ENCODE results near the gene RNPS1.

- no peak for TF ChIP-seq POLR2A (IDR thresholded peaks at IDR 0.05)
- TF ChIP-seq, protein P1, sequence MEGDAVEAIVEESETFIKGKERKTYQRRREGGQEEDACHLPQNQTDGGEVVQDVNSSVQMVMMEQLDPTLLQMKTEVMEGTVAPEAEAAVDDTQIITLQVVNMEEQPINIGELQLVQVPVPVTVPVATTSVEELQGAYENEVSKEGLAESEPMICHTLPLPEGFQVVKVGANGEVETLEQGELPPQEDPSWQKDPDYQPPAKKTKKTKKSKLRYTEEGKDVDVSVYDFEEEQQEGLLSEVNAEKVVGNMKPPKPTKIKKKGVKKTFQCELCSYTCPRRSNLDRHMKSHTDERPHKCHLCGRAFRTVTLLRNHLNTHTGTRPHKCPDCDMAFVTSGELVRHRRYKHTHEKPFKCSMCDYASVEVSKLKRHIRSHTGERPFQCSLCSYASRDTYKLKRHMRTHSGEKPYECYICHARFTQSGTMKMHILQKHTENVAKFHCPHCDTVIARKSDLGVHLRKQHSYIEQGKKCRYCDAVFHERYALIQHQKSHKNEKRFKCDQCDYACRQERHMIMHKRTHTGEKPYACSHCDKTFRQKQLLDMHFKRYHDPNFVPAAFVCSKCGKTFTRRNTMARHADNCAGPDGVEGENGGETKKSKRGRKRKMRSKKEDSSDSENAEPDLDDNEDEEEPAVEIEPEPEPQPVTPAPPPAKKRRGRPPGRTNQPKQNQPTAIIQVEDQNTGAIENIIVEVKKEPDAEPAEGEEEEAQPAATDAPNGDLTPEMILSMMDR (IDR thresholded peaks at IDR 0.05) = no peak
These were observed 22.8 kb downstream of the RNPS1 start for GRCh38 chr16:2244926-2245795.

Measured in ovary (tissue), 3 donors.